ENCODE results near the gene WASL.
"Not testable (repeated sequence)": the region's sequence is repeated elsewhere in the genome, so short reads cannot be mapped to it uniquely, and the experiment has no call there.

WASL gene

DNA sequence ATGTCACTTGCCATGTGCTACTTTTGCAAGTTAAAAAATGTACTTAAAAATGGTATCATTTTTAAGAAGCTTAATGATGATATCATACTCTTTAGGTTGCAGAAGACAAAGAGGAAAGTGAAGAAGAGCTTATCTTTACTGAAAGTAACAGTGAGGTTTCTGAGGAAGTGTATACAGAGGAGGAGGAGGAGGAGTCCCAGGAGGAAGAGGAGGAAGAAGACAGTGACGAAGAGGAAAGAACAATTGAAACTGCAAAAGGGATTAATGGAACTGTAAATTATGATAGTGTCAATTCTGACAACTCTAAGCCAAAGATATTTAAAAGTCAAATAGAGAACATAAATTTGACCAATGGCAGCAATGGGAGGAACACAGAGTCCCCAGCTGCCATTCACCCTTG, 87.0 kb downstream of the WASL start:
- DNase-seq (ENCODE audit: low spot score), result no peak
- FAIRE-seq, result no peak

DNA sequence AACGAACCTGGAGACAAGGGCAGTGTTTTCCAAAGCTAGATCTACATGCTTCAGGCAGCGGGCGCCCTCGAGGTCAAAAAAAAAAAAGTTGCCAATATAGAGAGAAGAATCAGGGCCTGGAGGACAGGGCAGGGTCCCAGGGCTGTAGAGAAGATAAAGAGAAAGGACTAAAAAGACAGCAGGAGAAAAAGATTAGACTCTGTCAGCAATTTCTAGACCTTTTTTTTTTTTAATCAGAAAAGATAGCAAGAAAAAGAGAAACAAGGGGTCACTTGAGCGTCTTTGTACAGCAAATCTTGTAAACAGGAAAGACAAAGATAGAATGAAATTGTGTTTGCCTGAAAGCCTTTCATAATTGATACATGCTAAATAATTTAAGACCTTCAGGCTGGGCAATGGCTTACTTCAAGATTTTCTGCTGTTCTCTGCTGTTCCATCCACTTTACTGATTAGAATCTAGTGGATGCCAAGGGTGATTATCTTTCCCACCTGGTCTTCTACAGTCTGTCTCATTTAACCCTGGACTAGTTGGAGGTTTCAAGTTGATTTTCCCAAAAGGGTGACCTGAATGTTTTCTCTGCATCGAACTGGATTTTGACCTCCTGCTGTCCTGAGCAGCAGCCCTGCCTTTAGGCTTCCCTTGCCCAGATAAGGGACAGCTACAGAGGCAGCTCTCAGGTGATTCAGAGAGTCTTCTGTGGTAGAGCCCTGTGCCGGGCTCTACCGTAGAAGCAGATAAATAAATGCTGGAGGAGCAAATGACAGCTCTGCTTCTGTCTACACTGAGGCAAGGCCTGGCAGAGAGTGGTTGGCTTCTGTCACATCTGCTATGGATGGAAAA, 88.1 kb downstream of the WASL start:
- FAIRE-seq, result no peak
- DNase-seq (ENCODE audit: low spot score), result no peak

DNA sequence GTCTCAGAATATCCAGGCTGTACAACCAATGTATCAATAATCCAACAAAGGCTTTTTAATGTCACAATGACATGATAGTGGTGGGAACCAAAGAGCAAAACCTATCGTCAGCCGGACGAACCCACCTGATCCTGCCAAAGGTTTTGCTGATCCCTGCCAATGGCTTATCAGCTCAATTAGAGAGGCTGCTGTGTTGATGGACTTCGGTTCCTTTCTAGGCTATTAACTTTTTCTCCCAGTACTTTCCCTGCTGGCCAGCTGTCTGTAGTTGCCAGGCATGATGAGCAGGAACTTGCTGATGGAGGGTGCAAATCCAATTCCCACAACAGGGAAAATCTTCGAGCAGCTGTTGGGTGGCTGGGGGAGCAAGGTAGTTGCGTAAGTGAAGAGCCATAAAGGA, 90.8 kb downstream of the WASL start:
- no peak for DNase-seq (ENCODE audit: low spot score)
- no peak for FAIRE-seq

DNA sequence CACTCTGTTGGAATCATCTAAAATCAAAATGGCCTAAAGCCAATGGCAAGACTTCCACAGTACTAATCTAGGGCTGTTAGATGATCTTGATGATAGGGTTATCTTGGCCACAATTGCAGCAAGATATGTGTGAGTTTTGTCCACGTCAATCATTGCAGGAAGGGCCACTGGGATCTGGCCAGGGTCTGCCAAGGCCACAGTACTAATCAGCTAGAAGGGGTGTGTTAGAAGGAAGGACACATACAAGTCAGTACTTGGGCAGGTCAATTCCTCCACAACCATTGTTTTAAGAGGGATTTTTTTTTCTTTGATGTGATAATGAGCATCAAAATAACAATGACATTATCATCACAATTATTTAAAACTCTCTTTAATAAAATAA, 91.5 kb downstream of the WASL start:
- DNase-seq (ENCODE audit: low spot score) (no peak), FAIRE-seq (no peak)

DNA sequence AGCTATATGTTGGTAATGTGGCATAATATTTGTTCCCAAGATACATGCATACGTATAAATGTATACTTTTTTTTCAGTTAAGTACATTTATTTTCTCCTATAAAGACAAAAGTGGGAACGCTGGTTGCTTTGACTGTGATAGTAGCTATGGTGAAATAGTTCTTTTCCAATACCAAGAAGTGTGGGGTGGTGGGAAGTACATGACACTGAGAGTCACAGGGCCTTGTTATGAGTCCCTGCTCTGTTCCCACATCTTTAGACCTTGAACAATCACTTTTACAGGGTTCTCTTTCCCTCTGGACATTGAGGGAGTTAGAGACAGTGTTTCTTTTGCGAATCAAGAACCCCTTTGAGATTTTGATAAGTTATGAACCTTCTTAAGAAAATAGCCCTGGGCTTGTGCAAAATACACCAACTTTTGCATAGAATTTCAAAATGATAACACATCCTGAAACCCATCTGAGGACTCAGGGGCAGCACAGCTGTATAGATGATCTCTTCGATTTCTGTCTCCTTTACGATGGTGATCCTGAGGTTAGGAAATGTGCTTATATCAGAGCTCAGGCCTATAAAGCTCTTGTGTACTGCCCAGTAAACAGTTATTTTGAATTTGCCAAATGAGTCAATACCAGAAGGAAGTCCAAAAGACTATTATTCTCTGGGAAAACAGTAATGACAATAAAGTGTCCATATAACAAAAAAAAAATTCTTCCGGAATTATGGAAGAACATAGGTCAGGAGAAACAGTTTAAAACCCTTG, 92.1 kb downstream of the WASL start:
- DNase-seq (ENCODE audit: low spot score) (no peak), FAIRE-seq (no peak)

DNA sequence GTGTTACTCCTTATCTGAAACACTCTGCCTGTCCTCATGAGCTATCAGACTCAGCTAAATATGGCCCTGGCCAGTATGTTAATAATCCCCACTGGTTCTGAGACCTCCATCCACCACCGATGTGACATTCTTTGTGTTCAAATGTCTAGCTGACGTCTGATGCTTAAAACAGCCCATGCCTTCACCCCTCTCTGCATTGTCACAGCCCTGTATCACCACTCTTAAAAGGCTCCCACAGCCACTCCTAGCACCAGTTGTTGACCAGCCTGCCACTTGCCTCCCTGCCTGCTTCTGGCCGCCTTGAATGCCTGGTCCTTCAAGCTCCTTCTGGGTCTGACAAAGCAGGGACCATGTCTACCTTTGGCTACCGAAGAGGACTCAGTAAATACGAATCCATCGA, 93.2 kb downstream of the WASL start, which contains the start of gene LMOD2:
LMOD2 (plus strand) TSS at position 253 of the 400 bp plus-strand sequence; CDS start at position 351, 98 bp downstream.
- FAIRE-seq (no peak), DNase-seq (ENCODE audit: low spot score) (no peak)

DNA sequence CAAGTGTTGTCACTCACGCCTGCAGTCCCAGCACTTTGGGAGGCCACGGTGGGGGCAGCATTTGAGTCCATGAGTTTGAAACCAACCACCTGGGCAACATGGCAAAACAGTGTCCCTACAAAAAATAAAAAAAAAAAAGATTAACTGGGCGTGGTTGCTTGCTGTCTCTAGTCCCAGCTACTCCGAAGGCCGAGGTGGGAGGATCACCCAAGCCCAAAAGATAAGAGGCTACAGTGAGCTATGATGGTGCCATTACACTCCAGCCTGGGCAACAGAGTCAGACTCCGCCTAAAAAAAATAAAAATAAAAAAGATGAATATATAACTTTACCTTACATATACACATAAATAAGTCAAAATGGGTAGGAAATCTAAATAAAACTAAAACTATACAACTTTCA, 95.6 kb downstream of the WASL start:
- DNase-seq (ENCODE audit: low spot score) (no peak), FAIRE-seq (no peak)

DNA sequence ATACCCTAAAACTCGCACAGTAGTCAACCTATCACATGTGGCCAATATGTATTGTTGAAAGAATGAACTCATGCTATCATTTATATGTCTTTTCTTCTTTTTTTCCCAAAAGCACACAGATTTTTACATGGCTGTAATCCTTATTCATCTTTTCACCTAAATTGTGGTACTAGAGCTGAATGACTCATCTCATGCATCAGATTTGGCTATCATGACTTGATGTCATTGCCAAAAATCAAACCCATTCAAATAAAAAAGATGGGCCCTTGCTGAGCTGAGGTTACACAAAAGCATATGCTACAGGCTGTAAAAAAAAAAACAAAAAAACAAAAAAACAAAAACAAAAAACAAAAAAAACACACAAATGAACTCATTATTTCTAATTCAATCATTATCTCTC, 96.4 kb downstream of the WASL start:
- FAIRE-seq, result no peak
- no peak for DNase-seq (ENCODE audit: low spot score)

DNA sequence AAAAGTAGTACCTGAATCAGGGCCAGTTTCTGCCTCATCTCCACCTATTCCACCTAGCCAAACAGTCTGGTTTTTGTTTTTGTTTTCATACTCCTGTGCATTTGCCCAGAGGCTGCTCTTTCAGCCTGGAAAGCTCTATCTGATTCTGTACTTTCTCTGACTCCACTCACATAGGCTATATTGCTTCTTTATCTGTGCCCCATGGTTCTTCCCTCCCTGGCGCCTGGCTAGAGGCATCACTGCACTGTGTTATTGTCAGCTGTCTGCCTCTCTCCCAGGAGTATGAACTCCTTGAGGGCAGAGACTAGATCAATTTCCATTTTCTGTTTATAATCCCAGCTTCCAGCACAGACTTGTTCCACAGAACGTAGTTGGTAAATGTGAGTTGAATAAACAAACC, 98.2 kb downstream of the WASL start:
- no peak for FAIRE-seq
- DNase-seq (ENCODE audit: low spot score), result no peak

DNA sequence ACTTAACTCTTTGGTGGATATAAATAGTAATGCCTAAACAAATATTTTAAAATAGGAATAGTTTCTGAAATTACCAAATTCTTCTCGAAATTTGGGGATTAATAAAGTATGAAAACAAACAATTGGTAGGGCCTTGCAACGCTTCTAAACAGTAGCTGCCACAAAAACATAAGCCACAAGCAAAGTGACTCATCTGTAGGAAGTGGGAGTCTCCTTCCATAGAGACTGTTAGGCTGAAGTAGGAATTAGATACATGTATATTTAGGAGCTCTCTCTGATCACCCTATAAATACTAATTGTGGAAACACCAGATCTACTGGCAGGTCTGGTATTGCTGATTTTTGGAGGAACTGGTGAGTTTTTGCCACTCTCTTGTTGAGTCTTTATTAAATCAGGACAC, 98.8 kb downstream of the WASL start:
- no peak for FAIRE-seq
- DNase-seq (ENCODE audit: low spot score), result peak; percentile 28

DNA sequence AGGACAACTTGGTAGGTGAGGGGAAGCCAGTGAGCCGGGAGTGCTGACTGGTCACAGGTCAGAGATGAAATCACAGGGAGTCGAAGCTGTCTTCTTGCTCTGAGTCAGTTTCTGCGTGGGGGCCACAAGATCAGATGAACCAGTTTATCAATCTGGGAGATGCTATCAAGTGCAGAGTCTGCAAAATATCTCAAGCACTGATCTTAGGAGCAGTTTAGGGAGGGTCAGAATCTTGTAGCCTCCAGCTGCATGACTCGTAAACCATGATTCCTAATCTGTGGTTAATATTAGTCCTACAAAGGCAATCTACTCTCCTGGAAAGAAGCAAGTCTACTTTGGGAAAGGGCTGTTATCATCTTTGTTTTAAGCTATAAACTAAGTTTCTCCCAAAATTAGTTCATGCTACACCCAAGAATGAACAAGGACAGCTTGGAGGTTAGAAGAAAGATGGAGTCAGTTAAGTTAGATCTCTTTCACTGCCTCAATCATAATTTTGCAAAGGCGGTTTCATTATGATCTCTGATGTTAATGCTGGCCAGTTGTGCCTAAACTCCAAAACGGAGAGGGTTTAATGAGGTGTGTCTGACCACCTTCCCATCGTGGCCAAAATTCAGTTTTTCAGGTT, 101.6 kb downstream of the WASL start:
- no peak for DNase-seq (ENCODE audit: low spot score)
- no peak for FAIRE-seq

DNA sequence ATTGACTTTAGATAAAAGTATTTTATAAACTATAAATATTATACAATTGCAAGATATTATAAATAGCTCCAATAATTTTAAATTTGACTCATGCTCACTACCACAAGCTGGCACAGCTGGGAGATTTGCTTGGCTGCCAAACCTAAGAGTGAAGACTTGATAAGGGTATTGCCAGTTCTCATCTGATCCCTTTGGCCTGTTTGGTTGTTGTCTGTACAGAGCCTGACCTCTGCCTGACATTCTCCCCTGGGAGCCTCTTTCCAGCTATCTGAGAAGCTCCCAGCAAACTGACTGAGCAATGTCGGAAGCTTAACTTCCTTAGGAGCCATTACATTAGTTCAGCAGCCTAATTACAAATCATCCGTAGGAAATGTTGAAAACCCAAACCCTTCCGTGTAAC, 103.3 kb downstream of the WASL start:
- FAIRE-seq, result no peak
- no peak for DNase-seq (ENCODE audit: low spot score)

DNA sequence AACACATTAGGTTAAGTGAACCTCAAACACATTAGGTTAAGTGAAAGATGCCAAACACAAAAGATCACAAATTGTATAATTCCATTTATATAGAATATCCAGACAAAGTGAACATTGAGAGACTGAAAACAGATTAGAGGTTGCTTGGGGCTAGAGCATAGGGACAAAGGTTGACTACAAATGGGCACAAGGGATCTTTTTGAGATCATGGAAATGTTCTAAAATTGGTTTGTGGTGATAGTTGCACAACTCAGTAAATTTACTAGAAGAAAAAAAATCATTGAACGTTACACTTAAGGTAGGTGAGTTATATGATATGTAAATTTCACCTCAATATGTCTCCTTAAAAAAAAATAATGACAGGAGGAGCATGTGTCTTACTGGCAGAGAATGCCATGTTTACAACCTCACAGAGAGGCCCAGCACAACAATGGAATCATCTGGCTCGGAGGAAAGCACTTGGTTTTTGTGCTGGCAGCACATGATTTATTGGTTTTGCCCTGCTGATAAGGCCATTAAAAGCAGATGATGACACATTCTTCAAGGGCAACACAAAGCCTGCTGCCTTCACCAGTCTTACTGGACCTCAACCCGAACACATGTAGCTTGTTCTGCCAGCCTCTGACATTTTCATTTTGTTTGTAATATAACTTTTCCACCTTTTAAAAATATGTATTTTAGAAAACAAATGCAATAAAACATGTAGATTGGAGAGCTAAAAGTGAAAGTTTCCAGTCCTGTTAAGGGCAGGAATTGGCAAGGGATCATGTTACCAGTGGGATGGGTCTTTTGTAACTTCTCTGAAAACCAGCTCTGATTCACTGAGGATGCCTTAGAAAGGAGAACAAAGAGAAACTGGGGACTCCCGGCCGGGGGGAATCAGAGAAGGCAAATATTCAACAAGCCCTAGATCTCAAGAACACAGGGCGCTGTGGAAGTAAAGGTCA, 105.0 kb downstream of the WASL start:
- no peak for FAIRE-seq
- DNase-seq (ENCODE audit: low spot score), result peak; percentile 47

DNA sequence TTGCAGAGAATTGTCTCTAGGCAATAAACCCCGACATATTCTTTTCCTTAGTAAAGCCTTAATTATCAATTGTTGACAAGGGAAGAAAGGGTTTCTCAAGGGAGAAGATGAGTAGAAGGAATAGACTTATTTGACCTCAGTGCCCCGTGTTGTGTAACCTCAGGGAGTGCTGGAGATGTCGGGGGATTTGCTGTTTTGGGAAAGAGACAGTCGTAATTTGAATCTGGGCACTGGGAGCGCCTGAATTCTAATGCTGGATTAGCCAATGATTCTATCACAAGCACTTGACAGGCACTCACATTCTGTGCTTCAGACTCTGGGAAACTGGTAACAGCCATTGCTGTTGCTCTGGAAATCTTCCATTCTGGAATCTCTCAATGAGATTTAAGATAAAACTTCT, 106.9 kb downstream of the WASL start:
- DNase-seq (ENCODE audit: low spot score) (no peak), FAIRE-seq (no peak)

DNA sequence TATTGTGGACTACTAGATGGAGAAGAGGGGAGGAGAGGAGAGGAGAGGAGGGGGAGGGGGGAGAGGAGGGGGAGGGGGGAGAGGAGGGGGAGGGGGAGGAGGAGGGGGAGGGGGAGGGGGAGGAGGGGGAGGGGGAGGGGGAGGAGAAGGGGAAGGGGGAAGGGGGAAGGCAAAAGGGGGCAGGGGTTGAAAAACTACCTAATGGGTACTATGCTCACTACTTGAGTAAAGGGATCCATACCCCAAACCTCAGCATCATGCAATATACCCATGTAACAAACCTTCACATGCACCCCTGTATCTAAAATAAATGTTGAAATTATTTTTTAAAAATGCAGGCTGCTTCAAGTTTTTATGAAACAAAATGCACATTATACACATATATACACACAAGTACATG, 108.2 kb downstream of the WASL start:
- FAIRE-seq (no peak), DNase-seq (ENCODE audit: low spot score) (no peak)

DNA sequence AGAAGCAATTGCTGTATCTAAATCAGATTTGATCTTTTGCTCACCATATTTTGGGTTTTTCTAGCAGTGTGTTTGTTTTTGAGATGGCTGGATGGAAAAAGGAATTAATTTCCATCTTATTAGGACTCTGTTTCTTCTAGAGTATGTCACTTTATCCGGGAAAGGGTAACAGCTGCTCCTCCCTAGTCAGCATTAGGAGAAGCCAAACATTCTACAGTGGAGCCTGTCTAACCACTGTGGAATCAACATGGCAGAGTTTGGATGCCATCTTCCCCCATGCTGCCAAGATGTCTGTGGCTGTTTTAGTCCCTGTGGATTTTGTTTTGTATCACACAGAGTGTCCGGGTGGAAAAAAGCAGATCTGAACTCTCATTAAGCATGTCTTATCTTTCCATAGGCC, 109.2 kb downstream of the WASL start:
- DNase-seq (ENCODE audit: low spot score) (no peak), FAIRE-seq (no peak)

DNA sequence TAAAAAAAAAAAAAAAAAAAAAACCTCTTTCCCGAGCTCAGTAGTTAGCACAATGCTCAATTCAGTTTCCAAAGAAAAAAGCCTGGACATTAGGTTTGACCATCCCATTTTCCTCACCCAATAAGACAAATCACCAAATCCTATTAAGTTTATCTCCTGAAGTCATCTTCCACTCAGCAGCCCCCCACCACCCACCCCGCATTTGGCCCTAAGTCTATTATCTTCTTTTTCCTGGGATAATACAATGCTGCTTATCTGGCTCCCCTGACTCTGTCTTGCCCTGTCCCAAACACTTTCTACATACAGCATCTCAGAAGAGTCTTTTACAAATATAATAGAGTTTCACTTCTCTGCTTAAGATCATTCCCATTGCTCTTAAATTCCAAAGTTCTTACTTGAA, 110.9 kb downstream of the WASL start:
- no peak for DNase-seq (ENCODE audit: low spot score)
- no peak for FAIRE-seq

DNA sequence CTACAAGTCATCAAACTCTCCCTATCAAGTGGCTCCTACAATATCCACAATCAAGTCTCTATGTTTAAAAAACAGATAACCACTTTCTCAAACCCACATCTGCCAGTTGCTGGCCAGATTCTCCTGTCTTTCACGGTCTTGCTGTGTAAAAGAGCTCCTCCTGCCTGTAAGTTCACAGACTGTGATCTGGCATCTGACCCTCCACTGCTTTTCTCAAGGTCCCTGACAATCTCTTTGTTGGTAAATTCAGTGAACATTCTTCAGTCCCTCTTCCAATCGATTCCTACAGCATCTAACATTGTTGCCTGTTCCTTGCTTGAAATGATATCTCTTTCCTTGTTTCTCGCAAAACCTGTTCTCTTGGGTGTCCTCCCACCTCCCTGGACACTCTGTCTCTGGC, 111.6 kb downstream of the WASL start:
- DNase-seq (ENCODE audit: low spot score), result no peak
- FAIRE-seq, result no peak

DNA sequence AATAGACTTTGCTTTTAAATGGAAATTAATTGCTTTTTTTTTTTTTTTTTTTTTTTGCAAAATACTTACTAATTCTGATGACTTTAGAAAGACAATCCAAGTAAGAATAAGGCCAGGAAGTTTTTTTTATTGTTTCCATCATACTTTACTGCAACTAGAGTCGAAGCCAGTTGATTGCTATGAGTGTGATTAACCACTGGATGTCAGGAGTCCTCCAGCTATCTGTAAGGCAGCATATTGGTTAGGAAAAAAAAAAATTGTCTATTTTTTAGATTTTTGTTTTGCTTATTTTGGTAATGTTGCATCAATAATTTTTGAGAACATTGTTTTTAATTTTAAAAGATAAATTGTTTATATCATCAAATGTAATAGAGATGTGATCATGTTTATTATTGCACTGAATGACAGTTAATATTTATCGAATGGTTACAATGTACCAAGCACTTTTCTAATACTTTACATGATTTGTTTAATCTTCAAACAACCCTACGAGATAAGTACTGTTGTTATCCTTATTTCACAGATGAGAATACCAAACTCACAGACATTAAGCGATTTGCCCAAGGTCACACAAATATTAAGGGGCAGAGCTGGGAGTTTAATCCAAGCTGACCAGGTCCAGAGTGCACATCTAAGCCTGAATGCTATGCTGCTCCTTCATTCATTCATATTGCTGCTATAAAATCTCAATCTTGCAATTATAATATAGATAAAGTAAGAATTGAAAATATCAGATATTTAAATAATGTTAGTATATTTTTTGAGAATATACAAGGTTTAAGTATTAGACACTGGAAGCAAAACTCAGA, 113.0 kb downstream of the WASL start:
- DNase-seq (ENCODE audit: low spot score), result peak; percentile 7
- FAIRE-seq, result no peak

DNA sequence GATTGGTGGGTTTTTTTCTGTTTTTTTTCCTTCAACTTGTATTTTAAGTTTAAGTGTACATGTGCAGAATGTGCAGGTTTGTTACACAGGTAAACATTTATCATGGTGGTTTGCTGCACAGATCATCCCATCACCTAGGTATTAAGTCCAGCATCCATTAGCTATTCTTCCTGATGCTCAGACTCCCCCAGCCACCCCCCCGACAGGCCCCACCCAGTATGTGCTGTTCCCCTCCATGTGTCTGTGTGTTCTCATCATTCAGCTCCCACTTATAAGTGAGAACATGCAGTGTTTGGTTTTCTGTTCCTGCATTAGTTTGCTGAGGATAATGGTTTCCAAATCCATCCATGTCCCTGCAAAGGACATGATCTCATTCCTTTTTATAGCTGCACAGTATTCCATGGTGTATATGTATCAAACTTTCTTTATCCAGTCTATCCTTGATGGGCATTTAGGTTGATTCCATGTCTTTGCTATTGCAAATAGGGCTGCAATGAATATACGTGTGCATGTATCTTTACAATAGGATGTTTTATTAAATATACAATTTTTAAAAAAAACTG, 114.7 kb downstream of the WASL start:
- FAIRE-seq; DNase-seq (ENCODE audit: low spot score): not testable (repeated sequence)
